GM23338 (cell line): ENCODE data around the gene TNFRSF8. TPM values are rescaled to one million over a fixed set of nuclear protein-coding genes. Genes with fewer than 3 reads are reported as not detected.
"Not testable (repeated sequence)": the region's sequence is repeated elsewhere in the genome, so short reads cannot be mapped to it uniquely, and the experiment has no call there.

ENCODE experiments used
- ATAC-seq: fragments of 200-7000 bp; cut with Tn5 transposase; 3 replicates; pipeline ENCODE4 v1.9.1; 2020
- DNase-seq: peaks from one replicate; pipeline ENCODE4 v3.0.0-alpha.2; 2015; ENCODE audit warnings: low spot score
- H2AFZ ChIP-seq: fragments of 200-600 bp; sonication (generic); 2 replicates; pipeline ENCODE4 v1.8.0; 2016; ENCODE audit warnings: antibody characterized with exemption, mild to moderate bottlenecking, moderate library complexity
- H3F3A ChIP-seq: fragments of 200-600 bp; sonication (generic); replicated peaks from 2 replicates; pipeline ENCODE4 v1.8.0; 2017; ENCODE audit warnings: antibody characterized with exemption, mixed run types, low read depth
- H3K27ac ChIP-seq: fragments of 200-600 bp; sonication (generic); 2 replicates; pipeline ENCODE4 v1.6.1; 2016; ENCODE audit warnings: low read depth
- H3K27me3 ChIP-seq: fragments of 200-600 bp; sonication (generic); 2 replicates; pipeline ENCODE4 v1.8.0; 2016; ENCODE audit warnings: mild to moderate bottlenecking, mixed run types, moderate library complexity; ENCODE audit not compliant: insufficient read depth
- H3K36me3 ChIP-seq: fragments of 200-600 bp; sonication (generic); 2 replicates; pipeline ENCODE4 v1.8.0; 2016; ENCODE audit warnings: mild to moderate bottlenecking; ENCODE audit not compliant: insufficient read depth
- H3K4me1 ChIP-seq: fragments of 200-600 bp; sonication (generic); 2 replicates; pipeline ENCODE4 v1.8.0; 2016; ENCODE audit warnings: mild to moderate bottlenecking, moderate library complexity; ENCODE audit not compliant: insufficient read depth
- H3K4me2 ChIP-seq: fragments of 200-600 bp; sonication (generic); 2 replicates; pipeline ENCODE4 v1.7.1; 2017; ENCODE audit warnings: mixed run types
- H3K4me3 ChIP-seq: fragments of 200-600 bp; sonication (generic); 2 replicates; pipeline ENCODE4 v1.6.1; 2016; ENCODE audit warnings: mixed run types
- H3K79me2 ChIP-seq: fragments of 200-600 bp; sonication (generic); replicated peaks from 2 replicates; pipeline ENCODE4 v1.8.0; 2017; ENCODE audit warnings: mild to moderate bottlenecking; ENCODE audit not compliant: insufficient read depth
- H3K9me2 ChIP-seq: fragments of 200-600 bp; sonication (generic); 2 replicates; pipeline ENCODE4 v1.8.0; 2017; ENCODE audit not compliant: insufficient read depth
- H4K20me1 ChIP-seq: fragments of 200-600 bp; sonication (generic); replicated peaks from 2 replicates; pipeline ENCODE4 v1.8.0; 2017; ENCODE audit warnings: mild to moderate bottlenecking; ENCODE audit not compliant: insufficient read depth
- H3K27ac Mint-ChIP-seq: 2 replicates; pipeline ENCODE4 v1.8.0; 2020; ENCODE audit warnings: inconsistent platforms, mild to moderate bottlenecking, moderate library complexity, mixed read lengths
- H3K27me3 Mint-ChIP-seq: 3 replicates; pipeline ENCODE4 v1.8.0; 2022; ENCODE audit warnings: low read depth, mild to moderate bottlenecking, moderate library complexity, mixed read lengths, inconsistent platforms; ENCODE audit not compliant: insufficient read depth, poor library complexity
- H3K36me3 Mint-ChIP-seq: 3 replicates; pipeline ENCODE4 v1.8.0; 2021; ENCODE audit warnings: low read depth, mild to moderate bottlenecking, inconsistent platforms, moderate library complexity, mixed read lengths
- H3K4me1 Mint-ChIP-seq: 3 replicates; pipeline ENCODE4 v1.8.0; 2020; ENCODE audit warnings: mild to moderate bottlenecking, inconsistent platforms, mixed read lengths
- H3K4me3 Mint-ChIP-seq: 3 replicates; pipeline ENCODE4 v1.8.0; 2021; ENCODE audit warnings: moderate library complexity, mild to moderate bottlenecking, inconsistent platforms, mixed read lengths
- H3K9me3 Mint-ChIP-seq: 3 replicates; pipeline ENCODE4 v1.8.0; 2020; ENCODE audit warnings: moderate library complexity, mild to moderate bottlenecking, inconsistent platforms, mixed read lengths
- CREB1 ChIP-seq: fragments of 250-450 bp; sonication (Bioruptor Pico); IDR thresholded peaks from 2 replicates; pipeline ENCODE4 v1.5.0; 2020; ENCODE audit warnings: low read depth, mild to moderate bottlenecking, moderate library complexity
- EZH2 ChIP-seq: fragments of 200-600 bp; sonication (generic); IDR thresholded peaks from one replicate; pipeline ENCODE4 v1.8.0; 2017; ENCODE audit warnings: antibody characterized with exemption, mild to moderate bottlenecking, low read depth; ENCODE audit not compliant: unreplicated experiment
- POLR2AphosphoS5 ChIP-seq: IDR thresholded peaks from 2 replicates; pipeline ENCODE4 v1.6.1; 2016; ENCODE audit warnings: antibody characterized with exemption, low read depth
- STAT1 ChIP-seq: IDR thresholded peaks from one replicate; pipeline ENCODE4 v1.6.1; 2016; ENCODE audit warnings: antibody characterized with exemption; ENCODE audit not compliant: unreplicated experiment
- polyA plus RNA-seq: library from polyadenylated mRNA; unstranded; fragments of >200 nt; fragmentation: Nextera tagmentation; extraction: Ambion mirVana; gene quantifications from 2 replicates; pipeline ENCODE4 v1.2.1, GENCODE V29; 2016
- total RNA-seq: library from RNA; depleted of rRNA; stranded (reverse); fragments of >200 nt; shearing (Covaris generic); gene quantifications from 2 replicates; pipeline ENCODE4 v1.2.3, GENCODE V29; 2014
- TF ChIP-seq, protein P1 (sequence below), 2 experiments: fragments of 200-600 bp in 1 of 2; sonication (generic) in 1 of 2; conservative IDR thresholded peaks; 2 replicates each; pipeline versions ENCODE4 v1.5.1 to v1.6.1; 2016 to 2017; ENCODE audit warnings: antibody characterized with exemption in 2 of 2, low read depth in 2 of 2, mild to moderate bottlenecking in 2 of 2, moderate library complexity in 1 of 2
- TF ChIP-seq, protein P2 (sequence below): IDR thresholded peaks from one replicate; pipeline ENCODE4 v1.6.1; 2018; ENCODE audit warnings: antibody characterized with exemption; ENCODE audit not compliant: unreplicated experiment
- TF ChIP-seq, protein P3 (sequence below): fragments of 250-450 bp; sonication (Bioruptor Pico); IDR thresholded peaks from 2 replicates; pipeline ENCODE4 v1.5.0; 2020; ENCODE audit warnings: mild to moderate bottlenecking, moderate library complexity

TNFRSF8 gene
- total and polyA plus RNA-seq, 2 experiments from 2014 or later = 11.7 to 28.2 TPM

DNA sequence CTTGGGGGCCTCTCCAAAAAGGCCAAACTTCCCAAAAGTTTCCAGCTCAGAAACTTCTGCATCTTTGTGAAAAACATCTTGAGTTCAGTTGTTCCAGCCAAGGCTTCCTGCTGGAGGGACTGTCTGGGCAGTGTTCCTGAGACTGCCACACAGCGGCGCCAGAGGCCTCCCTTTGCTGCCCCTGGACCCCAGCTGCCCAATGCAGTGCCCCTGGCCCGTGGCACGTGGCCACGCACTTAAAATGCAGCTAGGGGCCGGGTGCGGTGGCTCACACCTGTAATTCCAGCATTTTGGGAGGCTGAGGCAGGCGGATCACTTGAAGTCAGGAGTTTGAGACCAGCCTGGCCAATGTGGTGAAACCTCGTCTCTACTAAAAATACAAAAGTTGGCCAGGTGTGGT, 43.8 kb downstream of the TNFRSF8 start:
- not testable (repeated sequence) for H3K79me2 ChIP-seq, H3K27ac Mint-ChIP-seq, H3K36me3 Mint-ChIP-seq, H3K27me3 ChIP-seq, H3K4me1 Mint-ChIP-seq, H3K27me3 Mint-ChIP-seq, H3K27ac ChIP-seq, H3F3A ChIP-seq, H3K4me3 ChIP-seq, H3K4me3 Mint-ChIP-seq, H4K20me1 ChIP-seq, H2AFZ ChIP-seq, H3K4me1 ChIP-seq, H3K36me3 ChIP-seq, H3K9me3 Mint-ChIP-seq, H3K4me2 ChIP-seq, H3K9me2 ChIP-seq
- peak; percentile 88 for ATAC-seq
- TF ChIP-seq, protein P1, sequence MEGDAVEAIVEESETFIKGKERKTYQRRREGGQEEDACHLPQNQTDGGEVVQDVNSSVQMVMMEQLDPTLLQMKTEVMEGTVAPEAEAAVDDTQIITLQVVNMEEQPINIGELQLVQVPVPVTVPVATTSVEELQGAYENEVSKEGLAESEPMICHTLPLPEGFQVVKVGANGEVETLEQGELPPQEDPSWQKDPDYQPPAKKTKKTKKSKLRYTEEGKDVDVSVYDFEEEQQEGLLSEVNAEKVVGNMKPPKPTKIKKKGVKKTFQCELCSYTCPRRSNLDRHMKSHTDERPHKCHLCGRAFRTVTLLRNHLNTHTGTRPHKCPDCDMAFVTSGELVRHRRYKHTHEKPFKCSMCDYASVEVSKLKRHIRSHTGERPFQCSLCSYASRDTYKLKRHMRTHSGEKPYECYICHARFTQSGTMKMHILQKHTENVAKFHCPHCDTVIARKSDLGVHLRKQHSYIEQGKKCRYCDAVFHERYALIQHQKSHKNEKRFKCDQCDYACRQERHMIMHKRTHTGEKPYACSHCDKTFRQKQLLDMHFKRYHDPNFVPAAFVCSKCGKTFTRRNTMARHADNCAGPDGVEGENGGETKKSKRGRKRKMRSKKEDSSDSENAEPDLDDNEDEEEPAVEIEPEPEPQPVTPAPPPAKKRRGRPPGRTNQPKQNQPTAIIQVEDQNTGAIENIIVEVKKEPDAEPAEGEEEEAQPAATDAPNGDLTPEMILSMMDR (conservative IDR thresholded peaks at IDR 0.05; ENCODE audit: low read depth in 2 of 2) = peak; percentile 57 to 68
- DNase-seq = peak; percentile 64

DNA sequence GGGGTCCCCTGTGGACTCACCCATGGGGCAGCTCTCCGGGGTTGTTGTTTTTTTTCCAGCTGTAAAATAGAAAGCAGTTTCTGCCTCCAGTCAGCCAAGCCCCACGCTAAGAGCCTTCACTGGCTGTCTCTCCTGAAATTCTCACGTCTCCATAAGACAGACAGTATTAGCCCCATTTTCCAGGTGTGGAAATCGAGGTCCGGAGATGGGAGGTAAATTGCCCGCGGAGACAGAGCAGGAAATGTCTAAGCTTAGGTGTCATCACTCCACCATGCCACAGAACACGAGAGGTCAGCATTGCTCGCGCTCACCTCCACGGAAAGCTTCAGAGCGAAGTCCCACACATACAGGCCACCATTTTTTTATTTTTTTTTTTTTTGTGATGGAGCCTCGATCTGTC, 44.6 kb downstream of the TNFRSF8 start:
- 0 out of 2 replicates have a peak, but pooled peaks cover 1% of the 10 kb centered on the region for H3F3A ChIP-seq
- H3K4me2 ChIP-seq = no peak overlapping the region
- ATAC-seq = no peak

More for the DNA sequence above, 44.6 kb downstream of the TNFRSF8 start:
- peaks cover 3% of the 10 kb centered on the region for H3K27me3 Mint-ChIP-seq
- H3K9me2 ChIP-seq = no peaks in the 10 kb centered on the region
- no peak overlapping the region for H3K4me3 Mint-ChIP-seq
- H3K4me3 ChIP-seq = no peak overlapping the region
- no peaks in the 10 kb centered on the region for H3K9me3 Mint-ChIP-seq
- H3K27ac ChIP-seq = no peak overlapping the region
- H3K27me3 ChIP-seq = no peaks in the 10 kb centered on the region
- no peak overlapping the region for H2AFZ ChIP-seq
- H3K36me3 ChIP-seq = peaks cover 5% of the 10 kb centered on the region
- H4K20me1 ChIP-seq = peaks cover 2% of the 10 kb centered on the region; the same call in 1 of the 2 replicates
- no peaks in the 10 kb centered on the region for H3K36me3 Mint-ChIP-seq
- H3K27ac Mint-ChIP-seq = no peak overlapping the region
- no peaks in the 10 kb centered on the region; the same call in 2 of the 3 replicates for H3K4me1 Mint-ChIP-seq
- DNase-seq = no peak
- H3K4me1 ChIP-seq = no peaks in the 10 kb centered on the region
- H3K79me2 ChIP-seq = no peaks in the 10 kb centered on the region
- TF ChIP-seq EZH2 (no peak), STAT1 (no peak), POLR2AphosphoS5 (no peak), CREB1 (CRISPR knock-in tag) (no peak)
- TF ChIP-seq, protein P2, sequence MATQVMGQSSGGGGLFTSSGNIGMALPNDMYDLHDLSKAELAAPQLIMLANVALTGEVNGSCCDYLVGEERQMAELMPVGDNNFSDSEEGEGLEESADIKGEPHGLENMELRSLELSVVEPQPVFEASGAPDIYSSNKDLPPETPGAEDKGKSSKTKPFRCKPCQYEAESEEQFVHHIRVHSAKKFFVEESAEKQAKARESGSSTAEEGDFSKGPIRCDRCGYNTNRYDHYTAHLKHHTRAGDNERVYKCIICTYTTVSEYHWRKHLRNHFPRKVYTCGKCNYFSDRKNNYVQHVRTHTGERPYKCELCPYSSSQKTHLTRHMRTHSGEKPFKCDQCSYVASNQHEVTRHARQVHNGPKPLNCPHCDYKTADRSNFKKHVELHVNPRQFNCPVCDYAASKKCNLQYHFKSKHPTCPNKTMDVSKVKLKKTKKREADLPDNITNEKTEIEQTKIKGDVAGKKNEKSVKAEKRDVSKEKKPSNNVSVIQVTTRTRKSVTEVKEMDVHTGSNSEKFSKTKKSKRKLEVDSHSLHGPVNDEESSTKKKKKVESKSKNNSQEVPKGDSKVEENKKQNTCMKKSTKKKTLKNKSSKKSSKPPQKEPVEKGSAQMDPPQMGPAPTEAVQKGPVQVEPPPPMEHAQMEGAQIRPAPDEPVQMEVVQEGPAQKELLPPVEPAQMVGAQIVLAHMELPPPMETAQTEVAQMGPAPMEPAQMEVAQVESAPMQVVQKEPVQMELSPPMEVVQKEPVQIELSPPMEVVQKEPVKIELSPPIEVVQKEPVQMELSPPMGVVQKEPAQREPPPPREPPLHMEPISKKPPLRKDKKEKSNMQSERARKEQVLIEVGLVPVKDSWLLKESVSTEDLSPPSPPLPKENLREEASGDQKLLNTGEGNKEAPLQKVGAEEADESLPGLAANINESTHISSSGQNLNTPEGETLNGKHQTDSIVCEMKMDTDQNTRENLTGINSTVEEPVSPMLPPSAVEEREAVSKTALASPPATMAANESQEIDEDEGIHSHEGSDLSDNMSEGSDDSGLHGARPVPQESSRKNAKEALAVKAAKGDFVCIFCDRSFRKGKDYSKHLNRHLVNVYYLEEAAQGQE = no peak
- TF ChIP-seq, protein P1 (conservative IDR thresholded peaks at IDR 0.05; ENCODE audit: low read depth in 2 of 2) = no peak
- TF ChIP-seq, protein P3, sequence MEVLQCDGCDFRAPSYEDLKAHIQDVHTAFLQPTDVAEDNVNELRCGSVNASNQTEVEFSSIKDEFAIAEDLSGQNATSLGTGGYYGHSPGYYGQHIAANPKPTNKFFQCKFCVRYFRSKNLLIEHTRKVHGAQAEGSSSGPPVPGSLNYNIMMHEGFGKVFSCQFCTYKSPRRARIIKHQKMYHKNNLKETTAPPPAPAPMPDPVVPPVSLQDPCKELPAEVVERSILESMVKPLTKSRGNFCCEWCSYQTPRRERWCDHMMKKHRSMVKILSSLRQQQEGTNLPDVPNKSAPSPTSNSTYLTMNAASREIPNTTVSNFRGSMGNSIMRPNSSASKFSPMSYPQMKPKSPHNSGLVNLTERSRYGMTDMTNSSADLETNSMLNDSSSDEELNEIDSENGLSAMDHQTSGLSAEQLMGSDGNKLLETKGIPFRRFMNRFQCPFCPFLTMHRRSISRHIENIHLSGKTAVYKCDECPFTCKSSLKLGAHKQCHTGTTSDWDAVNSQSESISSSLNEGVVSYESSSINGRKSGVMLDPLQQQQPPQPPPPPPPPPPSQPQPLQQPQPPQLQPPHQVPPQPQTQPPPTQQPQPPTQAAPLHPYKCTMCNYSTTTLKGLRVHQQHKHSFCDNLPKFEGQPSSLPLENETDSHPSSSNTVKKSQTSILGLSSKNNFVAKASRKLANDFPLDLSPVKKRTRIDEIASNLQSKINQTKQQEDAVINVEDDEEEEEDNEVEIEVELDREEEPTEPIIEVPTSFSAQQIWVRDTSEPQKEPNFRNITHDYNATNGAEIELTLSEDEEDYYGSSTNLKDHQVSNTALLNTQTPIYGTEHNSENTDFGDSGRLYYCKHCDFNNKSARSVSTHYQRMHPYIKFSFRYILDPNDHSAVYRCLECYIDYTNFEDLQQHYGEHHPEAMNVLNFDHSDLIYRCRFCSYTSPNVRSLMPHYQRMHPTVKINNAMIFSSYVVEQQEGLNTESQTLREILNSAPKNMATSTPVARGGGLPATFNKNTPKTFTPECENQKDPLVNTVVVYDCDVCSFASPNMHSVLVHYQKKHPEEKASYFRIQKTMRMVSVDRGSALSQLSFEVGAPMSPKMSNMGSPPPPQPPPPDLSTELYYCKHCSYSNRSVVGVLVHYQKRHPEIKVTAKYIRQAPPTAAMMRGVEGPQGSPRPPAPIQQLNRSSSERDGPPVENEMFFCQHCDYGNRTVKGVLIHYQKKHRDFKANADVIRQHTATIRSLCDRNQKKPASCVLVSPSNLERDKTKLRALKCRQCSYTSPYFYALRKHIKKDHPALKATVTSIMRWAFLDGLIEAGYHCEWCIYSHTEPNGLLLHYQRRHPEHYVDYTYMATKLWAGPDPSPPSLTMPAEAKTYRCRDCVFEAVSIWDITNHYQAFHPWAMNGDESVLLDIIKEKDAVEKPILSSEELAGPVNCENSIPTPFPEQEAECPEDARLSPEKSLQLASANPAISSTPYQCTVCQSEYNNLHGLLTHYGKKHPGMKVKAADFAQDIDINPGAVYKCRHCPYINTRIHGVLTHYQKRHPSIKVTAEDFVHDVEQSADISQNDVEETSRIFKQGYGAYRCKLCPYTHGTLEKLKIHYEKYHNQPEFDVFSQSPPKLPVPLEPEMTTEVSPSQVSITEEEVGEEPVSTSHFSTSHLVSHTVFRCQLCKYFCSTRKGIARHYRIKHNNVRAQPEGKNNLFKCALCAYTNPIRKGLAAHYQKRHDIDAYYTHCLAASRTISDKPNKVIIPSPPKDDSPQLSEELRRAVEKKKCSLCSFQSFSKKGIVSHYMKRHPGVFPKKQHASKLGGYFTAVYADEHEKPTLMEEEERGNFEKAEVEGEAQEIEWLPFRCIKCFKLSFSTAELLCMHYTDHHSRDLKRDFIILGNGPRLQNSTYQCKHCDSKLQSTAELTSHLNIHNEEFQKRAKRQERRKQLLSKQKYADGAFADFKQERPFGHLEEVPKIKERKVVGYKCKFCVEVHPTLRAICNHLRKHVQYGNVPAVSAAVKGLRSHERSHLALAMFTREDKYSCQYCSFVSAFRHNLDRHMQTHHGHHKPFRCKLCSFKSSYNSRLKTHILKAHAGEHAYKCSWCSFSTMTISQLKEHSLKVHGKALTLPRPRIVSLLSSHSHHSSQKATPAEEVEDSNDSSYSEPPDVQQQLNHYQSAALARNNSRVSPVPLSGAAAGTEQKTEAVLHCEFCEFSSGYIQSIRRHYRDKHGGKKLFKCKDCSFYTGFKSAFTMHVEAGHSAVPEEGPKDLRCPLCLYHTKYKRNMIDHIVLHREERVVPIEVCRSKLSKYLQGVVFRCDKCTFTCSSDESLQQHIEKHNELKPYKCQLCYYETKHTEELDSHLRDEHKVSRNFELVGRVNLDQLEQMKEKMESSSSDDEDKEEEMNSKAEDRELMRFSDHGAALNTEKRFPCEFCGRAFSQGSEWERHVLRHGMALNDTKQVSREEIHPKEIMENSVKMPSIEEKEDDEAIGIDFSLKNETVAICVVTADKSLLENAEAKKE (CRISPR knock-in tag) = no peak
